HG03175 (cell line): ENCODE measurements around the gene TGFB3.
"Not testable (repeated sequence)": the region's sequence is repeated elsewhere in the genome, so short reads cannot be mapped to it uniquely, and the experiment has no call there.

Experiments used
- ATAC-seq: cut with Tn5 transposase; IDR thresholded peaks from one replicate; pipeline ENCODE4 v1.9.1; 2021; ENCODE audit warnings: mild to moderate bottlenecking, moderate library complexity; ENCODE audit not compliant: unreplicated experiment

The TGFB3 gene

DNA sequence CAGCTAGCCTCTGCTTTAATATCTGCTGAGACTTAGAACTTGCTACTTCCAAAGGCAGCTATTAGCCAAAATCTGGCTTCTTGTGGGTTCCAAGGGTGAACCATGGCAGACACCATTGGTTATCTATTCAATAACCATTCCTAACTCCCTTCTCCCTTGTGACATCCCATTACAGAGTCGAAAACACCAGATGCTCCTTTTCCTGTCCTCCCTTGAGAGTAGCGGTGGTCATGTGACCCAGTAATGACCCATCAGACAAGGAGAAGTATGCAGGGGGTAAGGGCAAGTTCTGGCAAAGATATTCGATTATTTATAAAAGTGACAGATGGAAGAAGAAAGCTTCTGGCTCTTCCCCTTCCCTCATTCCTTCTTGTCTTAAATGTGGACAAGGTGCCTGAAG is 20.1 kb downstream of the TGFB3 start:
- no peak for ATAC-seq

DNA sequence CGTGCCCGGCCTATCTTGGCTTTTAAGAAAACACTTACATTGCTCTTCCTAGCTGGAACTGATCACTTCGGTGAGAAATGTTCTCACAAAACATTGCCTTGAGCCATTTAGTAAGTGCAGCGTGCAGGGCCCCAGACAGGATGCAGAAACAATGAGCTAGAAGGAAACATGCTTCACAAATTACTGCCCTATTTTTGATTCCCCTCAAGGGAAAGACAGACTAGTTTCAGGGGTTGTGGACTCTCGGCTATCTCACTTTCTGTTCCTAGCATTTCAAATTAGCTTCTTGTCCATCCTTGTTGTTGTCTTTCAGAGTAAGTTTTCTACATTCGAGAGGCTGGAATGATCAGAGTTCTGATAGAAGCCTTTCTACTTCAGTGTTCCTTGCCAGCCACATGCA is 21.6 kb downstream of the TGFB3 start:
- peak; percentile 83 for ATAC-seq

DNA sequence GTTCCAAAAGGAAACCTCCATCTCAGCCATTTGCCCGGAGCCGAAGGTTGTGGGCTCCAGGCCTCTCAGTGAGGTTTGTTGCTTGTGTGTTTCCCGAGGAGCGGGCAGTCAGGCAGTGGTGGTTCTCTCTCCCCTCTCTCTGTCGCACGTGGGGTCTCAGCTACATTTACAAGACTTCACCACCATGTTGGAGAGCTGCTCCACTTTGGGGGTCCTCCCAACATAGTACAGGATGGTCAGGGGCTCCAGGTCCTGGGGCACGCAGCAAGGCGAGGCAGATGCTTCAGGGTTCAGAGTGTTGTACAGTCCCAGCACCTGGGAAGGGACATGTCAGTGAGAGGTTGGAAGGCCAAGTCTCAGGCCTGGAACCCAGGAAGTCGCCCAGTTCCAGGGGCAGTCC is 22.8 kb downstream of the TGFB3 start:
- ATAC-seq = no peak

DNA sequence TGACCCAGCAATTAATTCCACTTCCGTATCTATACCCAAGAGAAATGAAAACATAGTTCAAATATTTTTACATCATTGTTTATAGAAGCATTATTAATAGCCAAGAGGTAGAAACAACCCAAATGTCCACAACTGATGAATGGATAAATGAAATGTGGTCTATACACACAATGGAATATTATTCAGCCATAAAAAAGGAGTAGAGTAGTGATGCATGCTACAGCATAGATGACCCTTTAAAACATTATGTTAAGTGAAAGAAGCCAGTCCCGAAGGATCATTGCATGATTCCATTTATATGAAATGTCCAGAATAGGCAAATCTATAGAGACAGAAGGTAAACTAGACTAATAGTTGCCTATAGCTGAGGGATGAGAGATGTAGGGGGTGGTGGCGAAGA is 29.3 kb downstream of the TGFB3 start:
- ATAC-seq = no peak

DNA sequence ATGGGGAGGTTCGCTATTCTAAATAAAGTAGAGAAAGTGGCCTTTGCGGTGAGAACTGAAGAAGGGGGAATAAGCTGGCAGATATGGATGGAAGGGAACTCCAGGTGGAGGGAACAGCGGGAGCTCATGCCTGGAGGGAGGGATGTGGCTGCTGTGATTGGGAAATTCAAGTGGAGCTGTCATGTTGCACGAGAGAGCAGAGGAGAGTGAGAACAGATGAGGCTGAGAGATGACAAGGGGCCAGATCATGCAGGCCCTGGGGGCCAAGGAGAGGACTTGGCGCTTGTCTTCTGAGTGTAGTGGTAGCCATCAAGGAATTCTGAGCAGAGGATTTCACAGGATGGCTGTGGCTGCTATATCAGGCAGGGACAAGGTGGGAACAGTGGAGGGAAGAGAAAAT is 35.0 kb downstream of the TGFB3 start:
- ATAC-seq = no peak

DNA sequence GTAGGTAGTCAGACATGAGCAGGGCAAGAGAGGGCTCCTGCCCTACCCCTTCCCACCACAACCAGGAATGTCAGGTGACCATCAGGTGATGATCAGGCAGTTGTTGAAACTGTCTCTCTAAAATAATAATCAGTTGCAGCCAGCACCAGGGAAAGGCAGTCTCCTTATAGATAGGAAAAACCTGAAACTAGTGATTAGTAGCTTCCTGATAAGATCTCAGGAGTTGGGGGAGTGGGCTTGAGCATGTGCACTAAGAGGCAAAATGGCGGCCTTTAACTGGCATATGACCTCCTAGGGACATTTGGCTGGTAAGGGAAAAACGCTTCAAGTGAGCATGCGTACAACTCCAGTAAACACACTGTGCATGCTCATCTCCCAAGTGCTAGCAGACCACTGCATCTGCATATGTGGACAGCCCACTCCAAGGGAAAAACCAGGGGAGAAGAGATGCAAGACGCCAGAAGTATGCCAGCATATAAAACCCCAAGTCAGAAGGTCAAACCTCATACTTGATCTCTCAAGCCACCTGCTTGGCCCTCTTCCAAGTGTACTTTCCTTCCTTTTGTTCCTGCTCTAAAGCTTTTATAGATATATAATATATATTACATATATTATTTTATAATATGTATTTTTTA is 37.1 kb downstream of the TGFB3 start:
- no peak for ATAC-seq

DNA sequence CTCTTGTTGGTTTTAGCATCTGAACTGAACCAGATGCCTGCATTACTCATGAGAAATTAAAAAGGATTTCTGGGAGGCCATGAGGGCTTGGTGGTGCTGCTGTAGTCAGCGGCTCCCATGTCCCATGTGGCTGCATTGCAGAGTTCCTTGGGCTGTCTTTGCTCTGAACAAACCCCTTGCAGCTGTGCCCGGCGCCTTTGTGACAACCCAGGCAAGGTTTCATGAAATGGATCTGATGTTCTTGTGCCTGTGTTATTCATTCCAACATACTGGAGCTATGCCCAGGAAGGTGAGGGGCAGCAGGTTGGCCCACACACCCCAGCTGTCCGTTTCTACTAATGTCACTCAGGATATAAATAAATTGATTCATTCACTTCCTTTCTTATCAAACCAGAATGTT is 40.8 kb downstream of the TGFB3 start:
- no peak for ATAC-seq

DNA sequence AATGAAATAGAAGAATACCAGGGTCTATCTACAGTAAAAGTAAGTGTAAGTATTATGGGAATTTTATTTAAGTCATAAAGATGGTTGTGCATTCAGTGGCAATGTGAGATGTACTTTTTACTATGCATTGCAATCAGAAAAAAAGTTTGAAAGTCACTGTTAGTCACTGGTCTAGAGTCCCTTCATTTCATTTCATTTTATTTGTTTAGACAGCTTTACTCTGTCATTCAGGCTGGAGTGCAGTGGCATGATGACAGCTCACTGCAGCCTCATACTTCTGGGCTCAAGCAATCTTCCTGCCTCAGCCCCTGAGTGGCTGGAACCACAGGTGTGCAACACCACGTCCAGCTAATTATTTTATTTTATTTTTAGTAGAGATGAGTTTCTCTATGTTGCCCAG is 42.6 kb downstream of the TGFB3 start:
- ATAC-seq = no peak

DNA sequence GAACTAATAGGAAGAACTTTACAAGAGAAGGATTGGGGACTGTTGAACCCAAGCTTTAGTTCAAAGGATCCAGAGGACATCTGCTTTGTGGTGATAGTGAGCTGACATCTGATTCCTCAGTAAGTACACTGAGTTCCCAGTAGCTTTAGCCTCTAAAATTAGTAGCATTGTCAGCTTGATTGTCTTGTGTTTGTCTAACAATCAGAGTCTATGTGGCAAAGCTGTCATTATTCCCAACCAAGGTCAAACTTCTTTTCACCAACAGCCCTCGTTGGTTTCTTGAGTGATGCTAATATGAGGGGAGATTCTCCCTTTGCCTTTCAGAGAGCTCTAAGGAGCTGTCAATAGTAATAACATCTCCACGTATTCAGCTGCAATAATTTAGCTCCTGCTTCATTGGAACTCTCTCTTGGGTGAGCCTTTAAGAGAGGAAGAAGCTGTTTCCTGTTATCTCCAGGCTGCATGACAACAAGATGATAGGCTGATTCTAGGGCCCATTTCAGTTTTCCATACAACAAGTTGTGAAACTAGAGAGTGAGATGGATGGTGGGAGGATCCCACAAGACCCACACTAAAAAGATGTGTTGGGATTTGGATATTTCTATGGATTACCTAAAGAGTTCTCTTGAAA is 46.7 kb downstream of the TGFB3 start:
- ATAC-seq = no peak

DNA sequence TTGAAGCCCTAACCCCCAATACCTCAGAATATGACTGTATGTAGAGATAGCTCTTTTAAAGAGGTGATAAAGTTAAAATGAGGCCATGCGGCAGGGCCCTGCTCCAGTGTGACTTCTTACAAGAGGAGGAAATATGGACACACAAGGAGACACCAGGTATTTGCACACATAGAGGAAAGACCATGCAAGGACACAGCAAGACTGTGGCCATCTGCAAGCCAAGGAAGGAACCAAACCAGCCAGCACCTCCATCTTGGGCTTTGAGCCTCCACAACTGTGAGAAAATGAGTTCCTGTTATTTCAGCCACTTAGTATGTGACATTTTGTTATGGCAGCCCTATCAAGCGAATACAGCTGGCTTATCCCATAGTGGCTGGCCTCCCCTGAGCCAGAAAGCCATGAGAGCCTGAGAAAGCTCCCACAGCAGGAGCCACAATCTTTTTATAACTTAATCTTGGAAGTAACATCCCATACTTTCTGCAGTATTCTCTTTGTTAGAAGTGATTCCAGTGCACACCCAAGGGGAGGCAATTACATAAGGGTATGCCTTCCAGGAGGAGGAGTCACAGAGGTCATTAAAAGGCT is 48.0 kb downstream of the TGFB3 start:
- ATAC-seq = no peak

DNA sequence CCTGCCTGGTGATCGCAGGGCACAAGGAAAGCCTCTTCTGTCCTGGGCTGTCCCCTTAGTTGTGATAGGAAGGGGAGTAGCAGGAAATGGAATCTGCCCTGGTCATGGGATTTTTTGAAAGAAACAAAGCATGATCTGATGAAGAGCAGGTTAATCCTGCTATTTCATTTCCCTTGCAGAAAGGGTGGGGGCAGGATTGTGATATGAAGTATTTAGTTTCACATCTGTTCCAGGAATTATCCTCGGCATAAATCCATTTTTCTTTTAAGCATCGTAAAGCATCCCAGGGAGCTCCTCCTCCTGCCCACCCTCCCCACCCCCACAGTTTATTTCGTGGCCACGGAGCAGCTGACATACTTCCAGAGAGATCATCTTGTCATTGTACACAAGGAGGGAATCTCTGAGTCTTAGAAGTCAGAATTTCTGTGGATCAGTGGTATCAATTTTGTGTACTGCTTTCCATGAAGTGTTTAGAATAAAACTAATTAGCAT is 53.1 kb downstream of the TGFB3 start:
- no peak for ATAC-seq

DNA sequence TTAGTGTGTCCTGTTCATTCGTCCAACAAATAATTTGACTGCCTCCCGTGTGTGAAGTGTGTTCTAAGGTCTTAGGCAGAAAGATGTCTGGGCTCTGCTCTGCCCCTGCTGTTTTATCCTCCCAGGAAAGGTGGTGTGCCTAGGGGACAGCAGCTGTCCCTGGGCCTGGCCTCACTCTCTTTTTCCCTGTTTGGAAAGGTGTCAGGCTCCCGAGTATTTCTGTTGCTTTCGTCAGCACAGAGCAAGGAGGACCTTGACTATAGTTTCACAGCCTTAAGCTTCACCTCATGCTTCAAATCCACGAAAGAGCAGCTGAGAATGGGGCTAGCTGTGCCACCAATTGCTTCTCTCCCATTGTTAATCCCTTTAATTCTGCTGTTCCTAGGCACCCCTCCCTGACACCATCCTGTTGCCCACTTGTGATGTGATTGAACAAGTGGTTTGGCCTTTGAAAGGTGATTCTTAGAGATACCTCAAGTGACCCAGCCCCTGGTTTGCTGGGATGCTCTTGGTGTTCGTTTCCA is 54.2 kb downstream of the TGFB3 start:
- no peak for ATAC-seq

DNA sequence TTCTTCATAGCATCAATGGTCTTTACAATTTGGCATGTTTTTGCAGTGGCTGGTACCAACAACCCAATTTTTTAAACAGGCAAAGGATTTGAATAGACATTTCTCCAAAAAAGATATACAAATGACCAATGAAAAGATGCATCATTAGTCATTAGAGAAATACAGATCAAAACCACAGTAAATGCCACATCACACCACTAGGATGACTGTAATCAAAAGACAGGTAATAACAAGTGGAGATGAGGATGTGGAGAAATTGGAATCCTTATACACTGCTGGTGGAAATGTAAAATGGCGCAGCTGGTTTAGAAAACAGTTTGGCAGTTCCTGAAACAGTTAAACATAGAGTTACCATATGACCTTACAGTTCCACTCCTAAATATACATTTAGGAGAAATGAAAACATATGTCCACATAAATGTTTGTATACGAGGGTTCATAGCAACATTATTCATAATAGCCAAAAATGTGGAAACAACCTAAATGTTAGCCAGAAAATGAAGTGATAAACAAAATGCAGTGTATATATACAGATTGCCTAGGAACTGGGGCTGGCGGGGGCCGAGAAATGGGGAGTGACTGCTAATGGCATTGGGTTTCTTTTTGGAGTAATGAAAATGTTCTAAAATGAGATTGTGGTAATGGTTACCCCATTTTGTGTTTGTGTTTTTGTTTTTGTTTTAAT is 55.2 kb downstream of the TGFB3 start:
- ATAC-seq = no peak

DNA sequence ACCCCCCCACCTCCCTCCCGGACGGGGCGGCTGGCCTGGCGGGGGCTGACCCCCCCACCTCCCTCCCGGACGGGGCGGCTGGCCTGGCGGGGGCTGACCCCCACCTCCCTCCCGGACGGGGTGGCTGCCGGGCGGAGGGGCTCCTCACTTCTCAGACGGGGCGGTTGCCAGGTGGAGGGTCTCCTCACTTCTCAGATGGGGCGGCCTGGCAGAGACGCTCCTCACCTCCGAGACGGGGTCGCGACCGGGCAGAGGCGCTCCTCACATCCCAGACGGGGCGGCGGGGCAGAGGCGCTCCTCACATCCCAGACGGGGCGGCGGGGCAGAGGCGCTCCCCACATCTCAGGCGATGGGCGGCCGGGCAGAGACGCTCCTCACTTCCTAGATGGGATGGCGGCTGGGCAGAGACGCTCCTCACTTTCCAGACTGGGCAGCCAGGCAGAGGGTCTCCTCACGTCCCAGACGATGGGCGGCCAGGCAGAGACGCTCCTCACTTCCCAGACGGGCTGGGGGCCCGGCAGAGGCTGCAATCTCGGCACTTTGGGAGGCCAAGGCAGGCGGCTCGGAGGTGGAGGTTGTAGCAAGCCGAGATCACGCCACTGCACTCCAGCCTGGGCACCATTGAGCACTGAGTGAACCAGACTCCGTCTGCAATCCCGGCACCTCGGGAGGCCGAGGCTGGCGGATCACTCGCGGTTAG is 56.5 kb downstream of the TGFB3 start:
- not testable (repeated sequence) for ATAC-seq

DNA sequence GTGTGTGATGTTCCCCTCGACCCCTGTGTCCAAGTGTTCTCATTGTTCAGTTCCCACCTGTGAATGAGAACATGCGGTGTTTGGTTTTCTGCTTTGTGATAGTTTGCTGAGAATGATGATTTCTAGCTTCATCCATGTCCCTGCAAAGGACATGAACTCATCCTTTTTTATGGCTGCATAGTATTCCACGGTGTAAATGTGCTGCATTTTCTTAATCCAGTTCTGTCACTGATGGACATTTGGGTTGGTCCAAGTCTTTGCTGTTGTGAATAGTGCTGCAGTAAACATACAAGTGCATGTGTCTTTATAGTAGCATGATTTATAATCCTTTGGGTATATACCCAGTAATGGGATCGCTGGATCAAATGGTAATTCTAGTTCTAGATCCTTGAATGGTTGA is 61.4 kb downstream of the TGFB3 start:
- ATAC-seq = not testable (repeated sequence)

DNA sequence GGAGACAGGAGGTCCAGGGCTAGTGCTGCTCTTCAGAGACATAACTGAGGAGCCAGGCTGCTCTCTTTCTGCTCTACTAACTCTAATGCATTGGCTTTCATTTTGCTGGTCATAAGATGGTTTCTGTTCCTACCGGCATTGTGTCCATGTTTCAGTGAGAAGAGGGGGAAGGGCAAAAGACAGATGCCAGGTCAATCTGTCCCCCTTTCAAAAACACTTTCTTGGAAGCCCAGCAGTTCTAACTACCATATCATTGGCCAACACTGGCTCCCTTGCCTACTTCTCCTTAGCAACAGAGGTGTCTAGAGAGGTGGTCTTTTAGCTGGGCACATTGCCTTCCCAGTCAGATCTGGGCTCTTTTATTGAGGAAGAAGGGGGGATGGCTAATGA is 63.9 kb downstream of the TGFB3 start:
- ATAC-seq = no peak

DNA sequence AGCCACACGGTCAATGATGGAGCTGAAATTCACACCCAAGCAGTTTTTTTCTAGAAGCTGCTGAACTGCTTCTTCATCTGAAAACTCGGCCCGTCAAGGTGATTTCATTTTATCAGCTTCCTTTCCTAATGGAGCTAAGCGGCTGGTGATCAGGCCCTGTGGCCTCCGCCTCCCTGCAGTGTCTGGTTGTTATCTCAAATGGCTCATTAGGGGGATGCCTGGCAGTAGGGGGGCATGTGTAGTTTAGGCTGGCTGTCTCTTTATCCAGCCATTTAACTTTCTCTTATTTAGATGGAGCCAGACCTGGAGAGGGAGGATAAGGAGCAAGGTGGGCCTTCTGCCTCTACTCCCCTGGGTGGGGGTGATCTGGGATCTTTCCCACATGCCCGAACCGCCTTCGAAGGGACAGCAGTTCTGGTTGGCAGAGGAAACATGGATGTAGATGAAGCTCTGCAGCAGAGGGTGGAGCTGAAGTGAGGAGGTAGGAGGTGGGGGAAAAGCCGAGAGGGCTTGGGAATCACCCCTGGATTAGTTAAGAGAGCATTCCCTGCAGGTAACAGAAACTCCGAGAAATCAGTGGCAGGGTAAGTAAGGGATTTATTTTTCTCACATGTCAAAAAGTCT is 64.4 kb downstream of the TGFB3 start:
- no peak for ATAC-seq

DNA sequence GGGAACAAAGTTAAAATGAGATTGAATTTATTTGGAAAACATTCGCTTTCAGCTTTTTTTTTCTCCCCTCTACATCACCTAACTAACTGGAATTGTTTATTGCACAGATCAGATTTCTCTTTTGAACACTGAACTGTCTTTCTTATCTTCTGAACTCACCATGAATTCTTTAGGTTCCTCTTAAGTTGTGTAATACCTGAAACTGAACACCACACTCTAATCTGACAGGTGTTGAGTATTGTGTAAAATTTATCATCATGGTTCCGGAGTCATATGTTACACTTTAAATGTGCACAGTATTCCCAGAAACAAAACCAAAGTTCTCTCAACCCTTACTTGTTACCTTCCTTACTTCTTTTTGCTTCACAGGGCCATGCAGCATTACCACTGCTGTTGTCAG is 66.8 kb downstream of the TGFB3 start:
- no peak for ATAC-seq

DNA sequence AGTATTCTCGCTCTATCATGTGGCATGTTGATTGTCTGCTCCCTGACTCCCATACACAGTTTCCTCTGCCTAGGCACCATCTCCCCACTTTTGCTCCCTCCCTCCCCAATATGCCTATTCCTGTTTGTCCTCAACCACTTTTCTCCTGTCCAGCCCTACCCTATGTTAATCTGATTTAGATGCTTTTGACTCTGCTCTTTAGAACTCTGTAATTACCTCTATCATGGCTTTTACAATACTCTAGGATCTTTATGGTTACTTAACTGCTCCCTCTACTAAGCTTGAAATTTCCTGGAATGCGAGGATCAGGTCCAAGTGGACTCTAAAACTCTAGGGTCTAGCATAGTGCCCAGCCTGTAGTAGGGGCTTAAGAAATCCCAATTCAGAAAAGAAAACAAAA is 68.6 kb downstream of the TGFB3 start:
- ATAC-seq = no peak

DNA sequence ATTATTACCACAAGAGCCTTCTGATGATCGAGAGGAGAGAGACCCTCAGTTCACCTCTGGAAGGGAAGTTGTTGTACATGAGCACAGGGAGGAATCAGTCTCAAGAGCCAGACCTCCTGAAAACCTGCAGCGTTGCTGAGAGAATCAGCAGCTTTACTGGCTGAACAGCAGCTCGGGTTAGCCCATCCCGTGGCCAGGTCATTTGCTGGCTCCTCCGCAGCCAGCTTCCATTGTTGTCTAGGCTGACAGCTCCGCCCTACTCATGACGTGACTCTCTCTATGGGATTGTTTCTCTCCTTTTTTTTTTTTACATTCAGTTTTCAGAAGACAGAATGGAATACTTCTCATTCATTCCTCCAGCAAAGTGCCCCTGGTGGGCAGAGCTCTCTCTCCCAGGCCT is 69.9 kb downstream of the TGFB3 start:
- ATAC-seq = no peak

DNA sequence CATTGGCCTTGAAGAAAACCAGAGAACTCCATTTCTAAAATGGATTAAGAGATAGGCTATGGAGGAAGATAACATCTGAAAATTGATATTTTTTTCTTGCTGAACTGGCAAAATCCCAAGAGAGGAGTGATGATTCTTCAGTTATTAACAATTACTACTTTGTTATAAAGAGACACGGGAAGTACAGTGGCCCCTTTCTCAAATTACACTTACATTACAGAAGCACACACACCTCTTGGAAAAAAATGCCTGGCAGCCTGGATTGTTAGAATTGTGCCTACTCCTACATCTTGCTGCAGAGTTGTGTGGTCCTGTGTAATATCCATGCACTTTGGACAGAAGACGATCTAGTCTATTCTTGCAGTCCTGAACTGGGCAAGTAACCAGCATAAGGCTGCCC is 71.7 kb downstream of the TGFB3 start:
- no peak for ATAC-seq
